Cardiac muscle cell (in vitro differentiated cells and primary cell): ENCODE data around the gene FBXO30. TPM values are rescaled to one million over a fixed set of nuclear protein-coding genes. Genes with fewer than 3 reads are reported as not detected.
A peak's percentile ranks its signal among the peaks of the same experiment; 100 is the strongest.

Experiments used
- DNase-seq, 2 donors: peaks; one replicate each; pipeline versions ENCODE4 v3.0.0 to v3.0.0-alpha.2; 2010 to 2017; ENCODE audit warnings: low read depth in 1 of 2, low spot score in 1 of 2
- H3K27ac ChIP-seq: fragments of 200-600 bp; sonication (generic); 2 replicates; pipeline ENCODE4 v1.5.1; 2016
- H3K27me3 ChIP-seq: fragments of 200-600 bp; sonication (generic); 2 replicates; pipeline ENCODE4 v1.6.0; 2016; ENCODE audit warnings: control low read depth
- H3K36me3 ChIP-seq: fragments of 200-600 bp; sonication (generic); 2 replicates; pipeline ENCODE4 v1.5.1; 2016; ENCODE audit warnings: control low read depth
- H3K4me1 ChIP-seq: fragments of 200-600 bp; sonication (generic); 2 replicates; pipeline ENCODE4 v1.8.1; 2017; ENCODE audit warnings: low read depth, mild to moderate bottlenecking, mixed run types
- H3K4me3 ChIP-seq: fragments of 200-600 bp; sonication (generic); 2 replicates; pipeline ENCODE4 v1.5.1; 2016; ENCODE audit warnings: mild to moderate bottlenecking
- H3K9me3 ChIP-seq: fragments of 200-600 bp; sonication (generic); 2 replicates; pipeline ENCODE4 v1.5.1; 2017; ENCODE audit warnings: low read depth, mild to moderate bottlenecking, control low read depth
- CTCF ChIP-seq: IDR thresholded peaks from 2 replicates; pipeline ENCODE4 v1.5.1; 2012; ENCODE audit warnings: low read depth, mild to moderate bottlenecking, low read length
- polyA plus RNA-seq: library from polyadenylated mRNA; unstranded; fragments of >200 nt; fragmentation: Nextera tagmentation; extraction: Ambion mirVana; gene quantifications from 2 replicates; pipeline ENCODE4 v1.2.1, GENCODE V29; 2016
- total RNA-seq: library from RNA; depleted of rRNA; stranded (reverse); fragments of >200 nt; gene quantifications from 2 replicates; pipeline ENCODE4 v1.2.3, GENCODE V29; 2016

Gene FBXO30
- total RNA-seq (5.9 and 9.0 TPM in 2 replicates), polyA plus RNA-seq (6.1 and 12.3 TPM in 2 replicates)

DNA sequence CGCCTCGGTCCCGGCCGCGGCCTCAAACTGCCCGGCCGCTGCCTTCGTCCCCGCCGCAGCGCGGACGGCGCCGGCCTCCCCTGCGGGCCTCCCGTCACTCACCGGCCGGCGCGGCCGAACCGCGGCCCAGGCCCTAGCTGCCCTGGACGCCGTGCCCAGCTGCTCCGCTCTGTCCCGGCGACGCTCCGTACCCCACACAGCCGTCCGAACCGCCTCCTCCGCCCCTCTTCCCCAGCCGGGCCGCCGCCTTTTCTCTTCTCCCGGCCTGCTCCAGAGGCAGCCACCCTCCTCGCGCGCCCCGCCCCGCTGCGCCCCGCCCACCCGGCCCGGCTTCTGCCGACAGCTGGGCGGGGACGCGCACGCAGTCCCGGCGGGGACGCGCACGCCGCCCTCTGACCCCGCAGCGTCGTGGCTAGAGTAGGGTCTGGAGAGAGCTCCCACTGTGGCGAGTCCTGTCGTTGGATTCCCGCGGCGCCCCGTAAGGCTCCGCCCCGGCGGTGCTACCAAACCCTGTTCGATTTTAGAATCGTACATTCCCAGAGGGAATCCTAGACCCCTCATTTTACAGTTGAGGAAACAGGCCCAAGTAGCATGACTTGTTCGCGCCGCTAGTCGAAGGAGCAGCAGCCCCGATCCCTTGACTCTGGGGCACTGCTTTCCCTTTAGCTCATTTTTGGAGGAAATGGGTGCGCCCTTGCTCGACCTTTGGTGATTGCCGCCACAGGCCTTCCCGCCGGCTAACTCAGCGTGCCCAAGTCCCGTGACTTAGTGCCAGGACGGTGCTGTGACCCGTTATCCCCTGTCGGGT, at the start of gene FBXO30:
TSS of gene FBXO30 (minus strand) at position 295 of the 808 bp plus-strand sequence. CDS start 8,390 bp downstream, outside the sequence.
- Histone ChIP-seq H3K9me3 (no peaks in the 10 kb centered on the region), H3K4me3 (peak within 1 kb of the TSS; percentile 67), H3K36me3 (no peaks in the 10 kb centered on the region), H3K27ac (peak within 1 kb of the TSS; percentile 96), H3K4me1 (peaks cover 24% of the 10 kb centered on the region), H3K27me3 (no peaks in the 10 kb centered on the region)
- DNase-seq, result peak; percentile 90 to 94
- TF ChIP-seq CTCF, result peak; percentile 9

DNA sequence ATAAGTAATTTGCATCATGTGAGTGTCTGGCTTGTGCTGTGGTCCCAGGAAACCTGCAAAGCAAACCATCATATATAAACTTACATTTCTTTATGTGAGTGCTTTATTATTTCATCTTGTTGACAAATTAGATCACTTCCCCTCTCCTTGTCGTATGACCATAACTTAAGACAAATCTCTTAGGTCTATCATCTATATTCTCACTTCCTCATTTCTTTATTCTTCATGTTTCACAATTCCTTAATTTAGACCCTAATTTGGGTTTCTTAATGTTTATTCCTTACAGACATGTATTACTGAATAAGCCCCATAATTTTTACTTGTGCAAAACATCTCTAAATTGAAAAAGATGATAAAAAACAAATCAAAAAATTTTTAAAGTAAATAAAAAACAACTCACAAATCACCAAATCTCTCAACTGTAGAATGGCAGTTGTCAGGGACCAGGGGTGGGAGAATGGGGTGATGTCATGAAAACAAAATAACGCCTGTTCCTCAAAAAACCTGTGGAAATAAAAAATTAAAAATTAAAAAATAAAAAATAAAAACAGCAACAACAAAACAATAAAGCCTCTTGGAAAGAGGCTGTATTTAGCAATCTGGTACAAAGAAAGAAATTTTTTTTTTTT, 49.5 kb upstream of the FBXO30 start:
- Histone ChIP-seq H3K36me3 (no peaks in the 10 kb centered on the region), H3K27ac (no peak overlapping the region), H3K27me3 (no peaks in the 10 kb centered on the region), H3K9me3 (no peaks in the 10 kb centered on the region), H3K4me1 (peaks cover 11% of the 10 kb centered on the region), H3K4me3 (no peak overlapping the region)
- no peak for TF ChIP-seq CTCF
- no peak for DNase-seq

DNA sequence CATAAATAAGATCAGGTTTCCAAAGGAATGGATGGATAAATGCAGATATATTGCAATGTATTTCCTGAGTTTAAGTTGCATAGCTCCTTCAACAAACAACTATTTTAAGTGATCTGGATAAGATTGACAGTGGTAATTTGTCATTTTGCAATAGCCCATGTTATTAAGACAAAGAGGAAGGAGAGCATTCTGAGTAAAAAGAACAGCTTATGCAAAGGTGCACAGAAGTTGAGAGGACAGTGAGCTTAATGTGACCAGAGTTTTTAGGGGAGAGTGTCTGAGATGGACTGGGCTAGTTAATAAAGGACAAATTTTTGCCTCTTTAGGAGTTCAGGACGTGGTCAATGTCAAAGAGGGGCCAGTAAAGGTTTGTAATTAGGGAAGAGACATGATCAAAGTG, 48.8 kb upstream of the FBXO30 start:
- no peaks in the 10 kb centered on the region for H3K9me3 ChIP-seq
- H3K27ac ChIP-seq, result no peak overlapping the region
- H3K4me1 ChIP-seq, result peaks cover 11% of the 10 kb centered on the region
- no peak for TF ChIP-seq CTCF
- DNase-seq, result no peak
- no peak overlapping the region for H3K4me3 ChIP-seq
- no peaks in the 10 kb centered on the region for H3K36me3 ChIP-seq
- H3K27me3 ChIP-seq, result no peaks in the 10 kb centered on the region

GRCh38 chr6:145860562-145860961, 46.0 kb upstream of the FBXO30 start:
- no peak for TF ChIP-seq CTCF
- Histone ChIP-seq H3K4me1 (no peaks in the 10 kb centered on the region), H3K9me3 (no peaks in the 10 kb centered on the region), H3K36me3 (no peaks in the 10 kb centered on the region), H3K27ac (no peak overlapping the region), H3K4me3 (no peak overlapping the region), H3K27me3 (no peaks in the 10 kb centered on the region)
- no peak for DNase-seq

DNA sequence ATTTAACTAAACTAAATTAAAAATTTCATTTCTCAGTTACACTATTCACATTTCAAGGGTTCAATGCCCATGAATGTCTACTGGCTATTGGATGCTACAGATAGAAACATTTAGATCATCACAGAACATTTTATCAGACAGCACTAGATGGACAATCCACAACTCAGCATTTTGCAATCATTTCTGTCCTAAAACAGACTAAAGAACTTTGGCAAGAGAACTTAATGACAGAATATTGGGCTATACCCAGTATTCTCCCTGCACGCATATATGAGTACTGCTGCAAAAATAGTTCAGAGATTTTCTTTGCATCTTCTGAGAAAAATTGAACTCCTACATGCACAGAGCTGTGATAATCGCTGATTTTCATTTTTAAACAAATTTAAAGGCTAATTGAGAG, 36.1 kb upstream of the FBXO30 start:
- Histone ChIP-seq H3K36me3 (no peaks in the 10 kb centered on the region), H3K27me3 (no peaks in the 10 kb centered on the region), H3K4me3 (no peak overlapping the region), H3K4me1 (no peaks in the 10 kb centered on the region), H3K27ac (no peak overlapping the region), H3K9me3 (no peaks in the 10 kb centered on the region)
- no peak for TF ChIP-seq CTCF
- peak in 1 of 2 donors; percentile 34 for DNase-seq
